Ovary (tissue), 3 donors: ENCODE measurements around the gene NBEAL2.
"Not testable (repeated sequence)": the region's sequence is repeated elsewhere in the genome, so short reads cannot be mapped to it uniquely, and the experiment has no call there.

Source experiments
- CTCF ChIP-seq, 3 donors: fragments of 450-650 bp in 2 of 3; fragments of 200-600 bp in 1 of 3; IDR thresholded peaks; one replicate each; pipeline versions ENCODE4 v1.5.1 to v1.8.0; 2016 to 2022; ENCODE audit warnings: antibody characterized with exemption in 3 of 3, mild to moderate bottlenecking in 1 of 3
- EP300 ChIP-seq: sonication (generic); formaldehyde crosslinking; IDR thresholded peaks from one replicate; pipeline ENCODE4 v1.6.1; 2017; ENCODE audit warnings: antibody characterized with exemption
- donor health status: DM: no; HTN: no; CAD: no.

- TF ChIP-seq EP300; CTCF (IDR thresholded peaks at IDR 0.05): not testable (repeated sequence)
Measured at GRCh38 chr3:47026432-47026831, 47.0 kb downstream of the NBEAL2 start.
